DMS114 treated with DMSO at 0.1 percent for 48 hours (cell line): Measurements from ENCODE around the gene ITPRID2.
"Not testable (repeated sequence)": the region's sequence is repeated elsewhere in the genome, so short reads cannot be mapped to it uniquely, and the experiment has no call there.

Experiments used
- DNase-seq: peaks from one replicate; lab custom pipeline; 2025; ENCODE audit not compliant: unreplicated experiment; lab: John Stamatoyannopoulos, UW

The ITPRID2 gene

DNA sequence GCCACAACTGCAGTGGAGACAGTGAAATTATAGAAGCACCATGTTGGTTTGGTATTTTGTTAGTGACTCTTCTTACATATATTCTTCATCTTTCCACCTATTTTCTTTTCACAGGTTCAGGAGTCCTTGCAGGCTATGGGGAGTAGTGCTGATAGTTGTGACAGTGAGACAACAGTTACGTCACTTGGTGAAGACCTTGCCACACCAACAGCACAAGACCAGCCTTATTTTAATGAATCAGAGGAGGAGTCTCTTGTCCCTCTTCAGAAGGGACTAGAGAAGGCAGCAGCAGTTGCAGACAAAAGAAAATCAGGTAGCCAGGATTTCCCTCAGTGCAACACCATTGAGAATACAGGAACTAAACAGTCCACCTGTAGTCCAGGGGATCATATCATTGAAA is 23.6 kb downstream of the ITPRID2 start:
- DNase-seq: no peak

DNA sequence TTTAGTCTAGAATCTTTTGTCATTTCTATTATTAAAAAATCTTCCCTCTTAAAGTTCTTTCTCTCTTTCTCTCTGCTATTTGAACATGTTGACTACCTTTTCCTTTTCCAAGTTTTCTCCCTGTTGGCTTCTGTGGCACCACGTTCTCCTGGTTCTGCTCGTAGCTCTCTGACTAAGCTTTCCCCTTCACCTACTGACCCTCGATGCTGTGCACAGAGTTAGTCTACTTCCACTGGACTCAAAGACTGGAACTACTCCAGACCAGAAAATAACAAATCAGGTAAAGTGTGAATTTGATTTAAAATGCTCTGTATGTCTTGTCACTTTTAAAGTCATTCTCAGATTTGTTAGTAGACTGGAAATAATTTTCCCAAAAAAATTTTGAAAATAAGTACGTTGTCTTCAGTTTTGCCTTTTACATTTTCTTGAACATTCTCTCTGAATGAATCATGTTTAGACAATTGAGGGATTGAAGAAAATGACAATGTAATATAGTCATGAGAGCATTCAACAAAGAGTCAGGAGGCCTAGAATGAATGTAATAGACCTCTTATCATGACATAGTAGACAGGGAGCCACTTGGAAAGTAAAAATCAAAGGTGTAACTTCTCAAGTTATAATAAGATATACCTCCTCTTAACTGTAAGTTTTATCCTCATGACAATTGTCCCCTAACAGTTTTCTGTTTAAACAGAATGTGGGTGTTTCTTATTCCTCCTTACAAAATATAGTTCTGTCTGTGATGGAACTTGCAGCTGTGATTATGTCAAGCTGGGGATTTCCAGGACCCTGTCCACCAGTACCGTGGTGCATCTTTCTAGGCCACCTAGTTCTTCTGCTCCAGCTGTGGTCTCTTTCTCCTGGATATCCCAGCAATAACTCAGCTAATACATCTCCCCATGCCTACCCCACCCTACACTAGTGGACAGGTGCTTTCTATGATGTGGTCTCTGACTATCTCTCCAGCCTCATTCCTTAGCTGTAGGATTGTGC is 25.5 kb downstream of the ITPRID2 start:
- no peak for DNase-seq

DNA sequence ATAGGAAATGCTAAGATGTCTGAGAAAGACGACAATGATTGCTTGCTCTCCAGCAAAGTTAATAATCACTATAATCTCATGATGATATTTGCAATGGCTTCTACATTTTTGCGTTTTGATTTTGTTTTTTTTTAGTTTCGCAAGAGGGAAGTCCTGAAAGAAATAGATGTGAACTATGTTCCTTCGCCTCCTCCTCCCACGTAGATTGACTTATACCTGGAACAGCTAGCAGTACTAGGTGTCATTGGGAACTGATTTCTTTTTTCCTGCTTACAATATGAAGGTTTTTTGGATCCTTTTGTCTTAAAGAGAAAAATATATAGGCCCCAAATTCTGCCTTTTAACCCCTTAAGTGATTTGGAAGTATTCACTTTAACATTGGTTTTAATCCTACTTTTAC is 26.7 kb downstream of the ITPRID2 start:
- DNase-seq: no peak

DNA sequence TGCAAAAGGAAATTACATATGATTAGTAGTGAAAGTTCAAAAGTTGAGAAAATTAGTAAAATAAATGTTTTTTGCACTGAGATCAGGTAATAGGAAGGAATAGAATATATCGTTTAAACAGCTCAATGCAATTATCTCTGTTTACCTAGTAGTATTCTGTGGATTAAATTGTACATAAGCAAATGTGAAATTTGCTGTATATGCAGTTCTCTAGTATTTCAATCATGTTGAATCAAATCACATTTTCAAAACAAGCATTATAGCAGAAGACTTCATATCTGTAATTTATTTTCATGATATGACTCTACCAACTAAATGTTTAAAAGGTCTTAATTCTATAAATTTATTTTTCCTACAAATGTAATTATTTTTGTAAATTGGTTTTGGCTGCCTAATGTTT is 31.6 kb downstream of the ITPRID2 start:
- no peak for DNase-seq

DNA sequence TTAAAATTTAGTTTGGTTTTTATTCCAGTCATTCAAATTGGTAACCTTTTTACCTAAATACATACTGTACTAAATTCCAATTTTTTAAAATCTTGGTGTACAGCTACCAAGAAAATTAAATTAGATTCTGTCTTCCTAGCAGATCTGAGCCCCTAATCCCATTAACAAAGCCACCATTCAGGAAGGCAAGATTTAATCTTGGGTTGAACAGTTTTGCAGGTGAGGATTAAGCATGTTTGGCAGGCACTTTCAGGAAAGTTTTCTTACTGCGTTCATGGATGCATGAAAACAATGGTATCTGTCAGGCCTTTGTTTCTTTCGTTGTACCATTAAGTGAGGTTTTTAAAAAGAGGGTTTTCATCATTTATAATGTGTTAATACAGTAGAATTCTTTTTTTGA is 32.8 kb downstream of the ITPRID2 start:
- DNase-seq: no peak

DNA sequence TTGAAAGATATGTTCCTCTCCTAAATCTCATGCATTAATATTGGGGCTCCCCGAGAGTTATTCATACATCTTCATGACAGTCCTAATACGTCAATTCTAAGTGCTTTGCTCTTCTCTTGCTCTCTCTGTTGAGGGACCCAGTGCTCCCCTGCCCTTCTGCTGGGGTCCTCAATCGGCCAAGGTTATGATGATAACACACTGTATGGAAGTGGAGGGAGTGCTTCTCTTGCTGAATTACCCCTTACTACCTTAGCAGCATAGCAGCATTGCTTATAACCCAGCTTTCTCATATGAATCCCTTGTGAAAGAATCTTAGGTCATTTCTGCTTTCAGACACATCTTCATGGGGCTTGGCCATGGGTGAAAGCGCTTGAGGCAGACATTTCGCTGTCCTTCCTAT is 43.2 kb downstream of the ITPRID2 start:
- no peak for DNase-seq

DNA sequence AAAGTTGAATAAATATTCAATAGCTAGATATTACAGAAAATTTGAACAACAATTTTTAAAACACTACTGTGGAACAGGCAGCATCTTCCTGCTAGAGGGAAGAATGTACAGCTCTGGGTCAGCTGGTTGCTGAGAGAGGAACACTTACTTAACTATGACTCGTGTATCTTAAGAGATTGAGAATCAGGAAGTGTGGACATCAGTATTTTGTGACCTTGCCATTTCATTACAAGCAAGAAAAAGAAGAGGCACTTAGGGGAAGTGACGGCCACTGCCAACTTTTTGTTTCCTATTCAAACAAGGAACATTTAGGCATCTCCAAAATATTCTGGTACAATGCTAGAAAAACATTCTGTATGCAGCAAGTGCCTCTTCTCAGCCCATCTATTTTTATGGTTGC is 45.9 kb downstream of the ITPRID2 start:
- no peak for DNase-seq

DNA sequence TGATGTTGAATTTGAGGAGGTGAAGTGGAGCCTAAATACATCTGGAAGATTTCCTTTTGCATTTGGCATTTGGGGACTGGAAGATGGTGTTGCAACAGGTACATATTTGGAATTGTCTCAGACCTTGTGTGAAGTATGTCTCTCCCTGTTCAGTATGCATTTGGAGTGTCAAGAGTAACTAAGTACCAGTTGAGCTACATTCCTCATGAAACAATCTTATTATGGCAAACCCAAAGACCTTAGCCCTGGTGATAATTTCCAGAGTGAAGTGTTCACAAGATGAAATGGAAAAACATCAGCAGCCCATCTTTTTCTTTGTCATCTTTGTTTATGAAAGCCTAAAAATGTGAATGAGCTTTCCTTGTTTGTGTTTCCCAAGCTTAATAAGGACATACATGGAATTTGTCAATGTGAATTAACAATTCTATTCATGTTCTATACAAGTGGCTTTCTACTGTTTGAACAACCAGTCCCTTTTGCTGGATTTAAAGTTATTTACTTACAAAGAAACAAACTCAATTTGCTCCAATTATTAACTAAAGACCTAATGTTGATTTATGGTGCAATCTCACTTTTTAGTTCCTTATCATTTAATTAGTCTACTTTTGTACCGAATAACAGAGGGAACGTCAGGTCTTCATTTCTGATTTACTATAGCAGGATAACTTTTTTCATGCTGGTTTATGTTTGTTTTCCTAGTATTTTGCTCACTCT is 52.0 kb downstream of the ITPRID2 start:
- DNase-seq: no peak

- no peak for DNase-seq
Observed at GRCh38 chr2:181944164-181944913, 52.8 kb downstream of the ITPRID2 start.

GRCh38 chr2:181944914-181945291 is 53.4 kb downstream of the ITPRID2 start:
- no peak for DNase-seq

- no peak for DNase-seq
Observed at GRCh38 chr2:181946444-181947127, 55.1 kb downstream of the ITPRID2 start.

DNA sequence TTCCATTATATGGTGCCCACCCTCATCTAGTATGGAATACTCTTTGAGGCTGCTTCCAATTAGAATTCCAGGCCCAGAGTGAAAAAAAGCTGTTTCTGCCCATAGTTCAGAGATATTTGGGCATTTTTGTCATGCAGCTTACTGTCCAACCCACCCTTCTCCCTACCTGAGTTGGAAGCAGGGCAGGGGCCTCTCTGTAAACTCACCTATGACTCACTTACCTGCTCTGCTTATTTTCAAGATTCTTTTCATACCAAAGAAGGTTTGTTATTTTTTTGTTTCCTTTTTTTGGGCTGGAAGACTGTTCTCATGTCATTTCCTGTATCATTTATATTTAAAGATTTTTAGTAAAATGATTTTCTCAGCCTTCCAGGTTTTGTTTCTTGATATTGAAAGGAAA is 55.7 kb downstream of the ITPRID2 start:
- no peak for DNase-seq

DNA sequence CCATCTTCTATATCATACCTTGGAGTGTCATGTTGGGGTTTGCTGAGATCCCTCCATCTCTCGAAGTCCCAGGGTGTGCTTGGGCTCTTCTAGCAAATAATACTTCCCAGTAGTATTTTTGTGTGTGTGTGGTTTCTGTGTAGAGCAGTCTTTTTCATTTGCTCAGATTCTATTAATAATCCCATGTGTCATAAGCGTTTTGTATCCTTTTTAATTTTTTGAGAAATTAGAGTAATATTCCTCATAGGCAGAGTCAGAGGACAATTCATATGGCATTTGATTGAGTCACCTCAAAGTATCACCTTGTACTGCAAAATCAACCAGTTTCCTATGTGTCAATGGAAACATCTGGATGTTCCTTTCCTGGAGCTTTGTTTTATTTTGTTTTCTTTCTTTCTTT is 56.7 kb downstream of the ITPRID2 start:
- DNase-seq: no peak

GRCh38 chr2:181949047-181949446 is 57.5 kb downstream of the ITPRID2 start:
- no peak for DNase-seq

DNA sequence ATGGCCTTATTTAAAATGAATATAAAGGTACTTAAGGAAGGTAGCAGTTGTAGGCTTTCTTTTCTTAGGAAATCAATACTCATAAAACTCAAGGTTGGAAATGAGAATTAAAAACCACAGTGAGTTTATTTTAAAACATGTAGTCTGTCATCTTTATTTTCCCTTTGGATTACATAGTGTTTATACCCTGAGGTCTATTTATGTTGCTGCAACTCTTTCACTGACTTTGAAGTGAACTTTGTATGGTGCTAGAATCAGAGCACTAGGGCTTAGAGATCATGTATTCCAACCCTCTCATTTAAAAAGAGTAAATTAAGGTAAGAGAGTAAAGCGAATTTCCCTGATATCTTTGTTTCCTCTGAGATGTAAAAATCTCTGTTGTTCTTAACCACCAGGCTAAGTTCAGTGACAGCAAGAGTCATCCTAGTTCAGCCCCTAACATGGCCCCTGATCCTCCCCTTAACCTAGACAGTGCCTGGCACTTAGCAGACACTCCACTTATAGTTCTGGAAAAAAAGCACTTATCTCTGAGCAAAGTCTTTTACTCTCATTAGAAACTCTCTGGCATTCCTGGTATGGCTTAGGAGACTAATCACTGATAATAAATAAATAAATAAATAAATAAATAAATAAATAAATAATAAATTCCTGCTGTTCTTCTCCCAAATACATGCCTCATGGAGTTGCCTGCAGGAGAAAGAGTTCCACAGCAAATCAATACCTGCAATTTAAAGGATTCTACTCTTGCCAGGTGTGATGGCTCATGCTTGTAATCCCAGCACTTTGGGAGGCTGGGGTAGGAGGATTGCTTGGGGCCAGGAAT is 61.1 kb downstream of the ITPRID2 start:
- DNase-seq: no peak

- DNase-seq: peak; percentile 5
Observed at GRCh38 chr2:181953881-181954537, 62.5 kb downstream of the ITPRID2 start.

DNA sequence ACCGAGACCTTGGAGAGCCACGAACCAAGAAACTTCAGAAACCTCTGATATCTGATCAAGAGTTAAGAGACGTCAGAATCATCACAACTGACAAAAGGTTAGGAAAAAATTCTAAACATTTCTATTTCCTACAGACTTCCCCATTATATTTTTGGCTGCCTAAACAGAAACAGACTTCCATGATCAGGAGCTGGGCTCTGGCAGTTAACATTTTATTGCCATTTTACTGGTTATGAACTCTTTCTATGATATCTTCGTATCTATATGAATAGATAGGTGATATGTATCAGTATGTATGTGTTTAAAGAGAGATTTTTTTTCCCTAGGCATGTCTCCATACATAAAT is 63.0 kb downstream of the ITPRID2 start:
- no peak for DNase-seq

GRCh38 chr2:181955010-181955409 is 63.5 kb downstream of the ITPRID2 start:
- no peak for DNase-seq

GRCh38 chr2:181955866-181956265 is 64.3 kb downstream of the ITPRID2 start:
- DNase-seq: not testable (repeated sequence)

- no peak for DNase-seq
Observed at GRCh38 chr2:181957668-181958067, 66.1 kb downstream of the ITPRID2 start.
